A549 (cell line): ENCODE results near the gene PAN3. TPM values are rescaled to one million over a fixed set of nuclear protein-coding genes. Genes with fewer than 3 reads are reported as not detected.

Source experiments
- ATAC-seq, 2 experiments: fragments of 200-7000 bp in 1 of 2; fragments of >200 bp in 1 of 2; cut with Nextera tagmentation in 1 of 2; cut with Tn5 transposase in 1 of 2; 3 replicates each; pipeline versions ENCODE4 v1.8.0 to v1.9.1; 2018 to 2020; ENCODE audit warnings: mild to moderate bottlenecking in 1 of 2, moderate library complexity in 1 of 2
- CTCF ChIA-PET: fragments of 300-600 bp; sonication (Branson Sonifier 250); formaldehyde crosslinking; extraction: SDS; loops from one replicate; lab custom pipeline; 2021; ENCODE audit warnings: antibody characterized with exemption, inconsistent platforms; lab: Yijun Ruan, JAX
- POLR2A ChIA-PET: fragments of 350-600 bp; formaldehyde crosslinking; extraction: SDS; loops from one replicate; lab custom pipeline; 2021; ENCODE audit warnings: antibody characterized with exemption, inconsistent platforms; lab: Yijun Ruan, JAX
- DNase-seq, 2 experiments: peaks; one replicate each; pipeline versions ENCODE4 v3.0.0 to v3.0.0-alpha.2; 2011 to 2016; ENCODE audit warnings: low read depth in 1 of 2, low spot score in 1 of 2
- FAIRE-seq: peaks from 2 replicates; lab custom pipeline; 2011; peaks lifted over from hg19 to GRCh38; lab: Jason Lieb, UNC
- H3K27ac ChIP-seq, 2 experiments: fragments of >200 bp; sonication (Bioruptor Twin); formaldehyde crosslinking; 3 replicates each; pipeline ENCODE4 v1.5.1; 2016 to 2017
- H3K4me1 ChIP-seq: fragments of >200 bp; sonication (Bioruptor Twin); formaldehyde crosslinking; 3 replicates; pipeline ENCODE4 v1.6.1; 2016
- H3K4me2 ChIP-seq: fragments of >200 bp; sonication (Bioruptor Twin); formaldehyde crosslinking; 3 replicates; pipeline ENCODE4 v1.6.1; 2016
- H3K4me3 ChIP-seq: fragments of >200 bp; sonication (Bioruptor Twin); formaldehyde crosslinking; 3 replicates; pipeline ENCODE4 v1.5.1; 2016
- H3K9me3 ChIP-seq: fragments of >200 bp; sonication (Bioruptor Twin); formaldehyde crosslinking; 3 replicates; pipeline ENCODE4 v1.6.1; 2016
- BHLHE40 ChIP-seq: IDR thresholded peaks from 2 replicates; pipeline ENCODE4 v1.6.1; 2012; ENCODE audit warnings: low read depth, low read length, inconsistent platforms
- CBX2 ChIP-seq: fragments of 200-600 bp; sonication (generic); IDR thresholded peaks from 2 replicates; pipeline ENCODE4 v1.6.1; 2016; ENCODE audit warnings: low read depth, mild to moderate bottlenecking, borderline replicate concordance
- CEBPB ChIP-seq, 2 experiments: fragments of >200 bp in 1 of 2; sonication (Bioruptor Twin) in 1 of 2; formaldehyde crosslinking in 1 of 2; IDR thresholded peaks; 2 replicates each; pipeline ENCODE4 v1.6.1; 2012 to 2016
- CHD2 ChIP-seq: fragments of 150-350 bp; IDR thresholded peaks from 2 replicates; pipeline ENCODE4 v1.6.1; 2014; ENCODE audit warnings: low read length; ENCODE audit not compliant: partially characterized antibody
- CHD4 ChIP-seq: fragments of 200-600 bp; sonication (generic); IDR thresholded peaks from 2 replicates; pipeline ENCODE4 v1.6.1; 2016; ENCODE audit warnings: antibody characterized with exemption, mild to moderate bottlenecking, borderline replicate concordance
- ESRRA ChIP-seq: fragments of 150-350 bp; IDR thresholded peaks from 2 replicates; pipeline ENCODE4 v1.6.1; 2014; ENCODE audit warnings: mild to moderate bottlenecking, low read length, borderline replicate concordance
- FOXS1 ChIP-seq: fragments of 250-450 bp; sonication (Bioruptor Pico); IDR thresholded peaks from 2 replicates; pipeline ENCODE4 v1.5.0; 2020; ENCODE audit warnings: mild to moderate bottlenecking, moderate library complexity
- HDAC2 ChIP-seq: fragments of 200-600 bp; sonication (generic); IDR thresholded peaks from 2 replicates; pipeline ENCODE4 v1.6.1; 2016
- HEYL ChIP-seq: fragments of 250-450 bp; sonication (Bioruptor Pico); IDR thresholded peaks from 2 replicates; pipeline ENCODE4 v1.8.0; 2021; ENCODE audit warnings: mild to moderate bottlenecking, moderate library complexity
- HOXA7 ChIP-seq: fragments of 250-450 bp; sonication (Bioruptor Pico); IDR thresholded peaks from 2 replicates; pipeline ENCODE4 v1.5.0; 2020; ENCODE audit warnings: mild to moderate bottlenecking, moderate library complexity
- JUN ChIP-seq, 2 experiments: fragments of >200 bp; sonication (Bioruptor Twin); formaldehyde crosslinking; IDR thresholded peaks; 2 replicates in 1 of 2; 3 replicates in 1 of 2; pipeline ENCODE4 v1.6.1; 2016 to 2017
- JUNB ChIP-seq: fragments of >200 bp; sonication (Bioruptor Twin); formaldehyde crosslinking; IDR thresholded peaks from 2 replicates; pipeline ENCODE4 v1.6.1; 2016
- KDM1A ChIP-seq: fragments of 200-600 bp; sonication (generic); IDR thresholded peaks from 2 replicates; pipeline ENCODE4 v1.6.1; 2016; ENCODE audit warnings: low read depth, mild to moderate bottlenecking
- MAFK ChIP-seq: fragments of 450-650 bp; IDR thresholded peaks from 2 replicates; pipeline ENCODE4 v1.6.1; 2014; ENCODE audit not compliant: partially characterized antibody
- MYC ChIP-seq: IDR thresholded peaks from 2 replicates; pipeline ENCODE4 v1.6.1; 2012; ENCODE audit warnings: mild to moderate bottlenecking, inconsistent platforms, low read length, improper control_type of control experiment, borderline replicate concordance
- NR3C1 ChIP-seq: fragments of >200 bp; sonication (Bioruptor Twin); formaldehyde crosslinking; IDR thresholded peaks from 3 replicates; pipeline ENCODE4 v1.6.1; 2017
- POLR2A ChIP-seq: IDR thresholded peaks from 2 replicates; pipeline ENCODE4 v1.6.1; 2012; ENCODE audit warnings: mild to moderate bottlenecking, low read length
- RCOR1 ChIP-seq: fragments of 150-350 bp; IDR thresholded peaks from 2 replicates; pipeline ENCODE4 v1.6.1; 2014; ENCODE audit warnings: antibody characterized with exemption, low read length, low read depth
- RNF2 ChIP-seq: fragments of 200-600 bp; sonication (generic); IDR thresholded peaks from 2 replicates; pipeline ENCODE4 v1.6.1; 2016; ENCODE audit warnings: low read depth, mild to moderate bottlenecking, antibody characterized with exemption, moderate library complexity, borderline replicate concordance
- SMC3 ChIP-seq: fragments of >200 bp; sonication (Bioruptor Twin); formaldehyde crosslinking; IDR thresholded peaks from 3 replicates; pipeline ENCODE4 v1.6.1; 2018; ENCODE audit warnings: inconsistent platforms
- ZC3H11A ChIP-seq: fragments of 450-650 bp; IDR thresholded peaks from 2 replicates; pipeline ENCODE4 v1.6.1; 2014; ENCODE audit warnings: antibody characterized with exemption, mild to moderate bottlenecking
- ZFP36 ChIP-seq: fragments of 450-650 bp; IDR thresholded peaks from 2 replicates; pipeline ENCODE4 v1.6.1; 2014; ENCODE audit warnings: borderline replicate concordance; ENCODE audit not compliant: partially characterized antibody
- WGBS: methylation state at CpG from one replicate; pipeline ENCODE4 v1.1.6; 2017; ENCODE audit errors: missing lambda C conversion rate; 5-methylcytosine and 5-hydroxymethylcytosine counted together
- polyA plus RNA-seq, 4 experiments: library from polyadenylated mRNA; depleted of rRNA in 3 of 4; stranded (reverse); fragments of >200 nt; fragmentation: RNase III in 1 of 4; extraction: RNeasy Plus Mini Kit Qiagen cat#74134 plus additional on column Dnase treatment in 1 of 4; gene quantifications; 2 replicates in 3 of 4; 3 replicates in 1 of 4; pipeline ENCODE4 v1.2.3, GENCODE V29; 2011 to 2017
- TF ChIP-seq, protein P1 (sequence below): fragments of >200 bp; sonication (Bioruptor Twin); formaldehyde crosslinking; IDR thresholded peaks from 2 replicates; pipeline ENCODE4 v1.6.1; 2016
- TF ChIP-seq, protein P2 (sequence below): fragments of 250-450 bp; sonication (Bioruptor Pico); IDR thresholded peaks from 2 replicates; pipeline ENCODE4 v1.5.0; 2021; ENCODE audit warnings: mild to moderate bottlenecking, moderate library complexity, borderline replicate concordance
- TF ChIP-seq, protein P3 (sequence below): IDR thresholded peaks from 2 replicates; pipeline ENCODE4 v1.6.1; 2012
- TF ChIP-seq, protein P4 (sequence below): IDR thresholded peaks from 2 replicates; pipeline ENCODE4 v1.6.1; 2012; ENCODE audit warnings: low read depth, borderline replicate concordance
- TF ChIP-seq, protein P5 (sequence below): fragments of 450-650 bp; IDR thresholded peaks from 2 replicates; pipeline ENCODE4 v1.6.1; 2014; ENCODE audit warnings: antibody characterized with exemption

Gene PAN3
- polyA plus RNA-seq, 2 of the 4 experiments (the other 2 are of a cell fraction): 6.2 to 13.9 TPM

DNA sequence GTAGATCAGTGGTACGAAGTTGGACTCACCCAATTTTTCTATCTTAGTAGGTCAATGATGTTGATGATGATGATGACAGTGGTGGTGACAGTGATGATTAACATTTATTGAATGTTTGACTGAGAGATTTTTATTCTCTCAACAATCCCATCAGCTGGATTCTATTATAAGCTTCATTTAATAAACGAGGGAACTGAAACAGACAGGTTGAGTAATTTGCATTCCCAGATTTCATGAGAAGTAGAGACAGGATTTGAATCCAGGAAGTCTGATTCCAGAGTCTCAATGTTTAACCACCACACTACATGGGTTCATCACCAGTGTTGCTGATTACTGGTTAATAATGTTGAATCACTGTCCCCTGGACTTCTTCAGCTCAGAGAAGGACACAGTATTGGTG, 187.7 kb downstream of the PAN3 start:
- 16% methylated on average over 2 of the region's 2 CpGs for WGBS
- H3K9me3 ChIP-seq: no peaks in the 10 kb centered on the region
- POLR2A ChIA-PET: no interaction called here
- TF ChIP-seq SMC3 (no peak), ESRRA (no peak), CHD2 (no peak), JUNB (no peak), ZC3H11A (no peak)
- TF ChIP-seq, protein P1, sequence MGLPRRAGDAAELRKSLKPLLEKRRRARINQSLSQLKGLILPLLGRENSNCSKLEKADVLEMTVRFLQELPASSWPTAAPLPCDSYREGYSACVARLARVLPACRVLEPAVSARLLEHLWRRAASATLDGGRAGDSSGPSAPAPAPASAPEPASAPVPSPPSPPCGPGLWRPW: no peak
- TF ChIP-seq, protein P2, sequence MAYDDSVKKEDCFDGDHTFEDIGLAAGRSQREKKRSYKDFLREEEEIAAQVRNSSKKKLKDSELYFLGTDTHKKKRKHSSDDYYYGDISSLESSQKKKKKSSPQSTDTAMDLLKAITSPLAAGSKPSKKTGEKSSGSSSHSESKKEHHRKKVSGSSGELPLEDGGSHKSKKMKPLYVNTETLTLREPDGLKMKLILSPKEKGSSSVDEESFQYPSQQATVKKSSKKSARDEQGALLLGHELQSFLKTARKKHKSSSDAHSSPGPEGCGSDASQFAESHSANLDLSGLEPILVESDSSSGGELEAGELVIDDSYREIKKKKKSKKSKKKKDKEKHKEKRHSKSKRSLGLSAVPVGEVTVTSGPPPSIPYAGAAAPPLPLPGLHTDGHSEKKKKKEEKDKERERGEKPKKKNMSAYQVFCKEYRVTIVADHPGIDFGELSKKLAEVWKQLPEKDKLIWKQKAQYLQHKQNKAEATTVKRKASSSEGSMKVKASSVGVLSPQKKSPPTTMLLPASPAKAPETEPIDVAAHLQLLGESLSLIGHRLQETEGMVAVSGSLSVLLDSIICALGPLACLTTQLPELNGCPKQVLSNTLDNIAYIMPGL: no peak
- TF ChIP-seq, protein P3, sequence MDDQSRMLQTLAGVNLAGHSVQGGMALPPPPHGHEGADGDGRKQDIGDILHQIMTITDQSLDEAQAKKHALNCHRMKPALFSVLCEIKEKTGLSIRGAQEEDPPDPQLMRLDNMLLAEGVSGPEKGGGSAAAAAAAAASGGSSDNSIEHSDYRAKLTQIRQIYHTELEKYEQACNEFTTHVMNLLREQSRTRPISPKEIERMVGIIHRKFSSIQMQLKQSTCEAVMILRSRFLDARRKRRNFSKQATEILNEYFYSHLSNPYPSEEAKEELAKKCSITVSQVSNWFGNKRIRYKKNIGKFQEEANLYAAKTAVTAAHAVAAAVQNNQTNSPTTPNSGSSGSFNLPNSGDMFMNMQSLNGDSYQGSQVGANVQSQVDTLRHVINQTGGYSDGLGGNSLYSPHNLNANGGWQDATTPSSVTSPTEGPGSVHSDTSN: no peak
- no peak for DNase-seq
- no peak for FAIRE-seq
- H3K4me2 ChIP-seq: no peak overlapping the region
- no peak for ATAC-seq
- no peaks in the 10 kb centered on the region for H3K4me1 ChIP-seq
- no peak overlapping the region for H3K27ac ChIP-seq
- no peak overlapping the region for H3K4me3 ChIP-seq
- CTCF ChIA-PET: interaction anchor here (1.5 to 3.3 kb wide), 2 partner anchors 13 to 314 kb away, joined by 3 to 12 read pairs; no protein-coding TSS in a partner anchor

DNA sequence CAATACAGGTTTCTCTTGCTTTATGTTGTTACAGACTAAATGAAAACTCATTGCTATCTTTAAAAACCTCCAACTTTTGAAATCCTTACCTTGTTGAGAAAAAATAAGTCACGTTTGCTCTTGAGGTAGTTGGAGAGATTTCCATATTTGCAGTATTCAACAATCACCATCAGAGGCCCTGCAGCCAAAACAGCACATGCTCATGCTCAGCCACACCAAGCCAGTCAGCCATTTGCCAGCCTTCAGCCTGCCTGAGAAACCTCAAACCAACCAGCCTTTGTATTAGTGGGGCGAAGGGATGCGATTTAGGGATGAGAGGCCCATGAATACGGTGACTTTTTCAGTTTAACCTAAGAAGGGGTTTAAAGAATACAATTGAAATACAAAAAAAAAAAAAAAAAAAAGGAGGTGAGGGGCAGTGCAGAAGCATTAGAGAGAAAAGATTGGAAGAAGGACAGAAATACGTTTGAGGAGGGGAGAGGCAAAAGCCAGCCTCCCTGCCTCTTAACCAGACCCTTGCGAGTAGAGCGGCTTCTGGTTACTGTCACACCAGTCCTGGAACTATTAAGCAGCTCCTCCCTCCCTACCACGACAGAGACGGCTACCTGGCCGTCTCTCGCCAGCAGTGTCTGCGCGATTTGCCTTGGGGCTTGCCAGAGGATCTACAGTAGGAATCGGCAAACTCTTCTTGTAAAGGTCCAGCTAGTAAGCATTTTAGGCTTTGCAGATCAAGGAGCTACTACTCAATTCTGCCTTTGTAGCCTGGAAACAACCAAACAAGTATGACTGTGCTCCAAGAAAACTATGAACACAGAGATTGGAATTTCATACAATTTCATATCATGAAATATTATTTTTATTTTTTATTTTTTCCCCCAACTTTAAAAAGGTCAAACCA, 189.3 kb downstream of the PAN3 start:
- TF ChIP-seq NR3C1: no peak
- TF ChIP-seq, protein P4, sequence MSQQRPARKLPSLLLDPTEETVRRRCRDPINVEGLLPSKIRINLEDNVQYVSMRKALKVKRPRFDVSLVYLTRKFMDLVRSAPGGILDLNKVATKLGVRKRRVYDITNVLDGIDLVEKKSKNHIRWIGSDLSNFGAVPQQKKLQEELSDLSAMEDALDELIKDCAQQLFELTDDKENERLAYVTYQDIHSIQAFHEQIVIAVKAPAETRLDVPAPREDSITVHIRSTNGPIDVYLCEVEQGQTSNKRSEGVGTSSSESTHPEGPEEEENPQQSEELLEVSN: no peak
- TF ChIP-seq, protein P5, sequence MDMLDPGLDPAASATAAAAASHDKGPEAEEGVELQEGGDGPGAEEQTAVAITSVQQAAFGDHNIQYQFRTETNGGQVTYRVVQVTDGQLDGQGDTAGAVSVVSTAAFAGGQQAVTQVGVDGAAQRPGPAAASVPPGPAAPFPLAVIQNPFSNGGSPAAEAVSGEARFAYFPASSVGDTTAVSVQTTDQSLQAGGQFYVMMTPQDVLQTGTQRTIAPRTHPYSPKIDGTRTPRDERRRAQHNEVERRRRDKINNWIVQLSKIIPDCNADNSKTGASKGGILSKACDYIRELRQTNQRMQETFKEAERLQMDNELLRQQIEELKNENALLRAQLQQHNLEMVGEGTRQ: no peak
- TF ChIP-seq RCOR1: no peak
- ChIA-PET CTCF (no interaction called here), POLR2A (no interaction called here)
- H3K4me2 ChIP-seq: no peak overlapping the region
- FAIRE-seq: no peak
- no peak overlapping the region for H3K4me3 ChIP-seq
- no peak overlapping the region for H3K27ac ChIP-seq
- WGBS: 71% methylated on average over 14 of the region's 14 CpGs
- no peaks in the 10 kb centered on the region for H3K4me1 ChIP-seq
- H3K9me3 ChIP-seq: no peaks in the 10 kb centered on the region
- ATAC-seq: no peak
- DNase-seq: no peak

DNA sequence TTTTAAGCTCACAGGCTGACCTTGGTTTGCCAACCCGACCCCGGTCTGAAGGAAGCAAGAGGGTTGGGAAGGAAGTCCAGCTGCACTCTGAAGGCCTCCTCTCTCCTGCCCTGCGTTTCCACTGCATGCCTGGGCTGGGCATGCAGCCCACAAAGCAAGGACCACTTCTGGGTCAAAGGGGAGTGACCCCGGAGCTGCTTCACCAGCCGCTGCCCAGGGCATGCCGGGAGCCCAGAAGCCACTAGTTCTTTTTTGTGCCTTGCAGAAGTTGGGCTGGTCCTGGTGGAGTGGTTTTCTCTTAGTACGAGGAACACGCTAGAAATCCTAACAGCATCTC, 189.9 kb downstream of the PAN3 start:
- Histone ChIP-seq H3K27ac (no peak overlapping the region), H3K4me2 (no peak overlapping the region), H3K4me3 (no peak overlapping the region), H3K9me3 (no peaks in the 10 kb centered on the region), H3K4me1 (no peaks in the 10 kb centered on the region)
- WGBS: 35% methylated on average over 2 of the region's 8 CpGs
- CTCF ChIA-PET: interaction anchor here (0.8 kb wide), 1 partner anchor 331 kb away, joined by 3 read pairs; the partner anchor contains the start of gene POMP
- FAIRE-seq: no peak
- no peak for DNase-seq
- no peak for ATAC-seq
- POLR2A ChIA-PET: no interaction called here
- no peak for TF ChIP-seq BHLHE40
- no peak for TF ChIP-seq HEYL (CRISPR knock-in tag)
- no peak for TF ChIP-seq JUN (IDR thresholded peaks at IDR 0.05)
- TF ChIP-seq POLR2A: no peak
- TF ChIP-seq, protein P2: no peak
- TF ChIP-seq NR3C1: no peak
- TF ChIP-seq FOXS1 (CRISPR knock-in tag): no peak
- no peak for TF ChIP-seq KDM1A
- no peak for TF ChIP-seq MAFK
- no peak for TF ChIP-seq ZFP36
- TF ChIP-seq, protein P3: no peak
- TF ChIP-seq RNF2: no peak
- no peak for TF ChIP-seq MYC
- no peak for TF ChIP-seq CHD4
- no peak for TF ChIP-seq HOXA7 (CRISPR knock-in tag)
- TF ChIP-seq CBX2: no peak
- TF ChIP-seq CEBPB (IDR thresholded peaks at IDR 0.05): no peak
- no peak for TF ChIP-seq HDAC2
